Cardiac septum (tissue), 1 donor: ENCODE results near the gene HSD17B4. TPM values are rescaled to one million over a fixed set of nuclear protein-coding genes. Genes with fewer than 3 reads are reported as not detected.
"Not testable (repeated sequence)": the region's sequence is repeated elsewhere in the genome, so short reads cannot be mapped to it uniquely, and the experiment has no call there.

Experiments
- DNase-seq: peaks from one replicate; pipeline ENCODE4 v3.0.0-alpha.2; 2020; ENCODE audit warnings: low spot score
- intact Hi-C: fragments of 100-400 bp; cut with DNase I; formaldehyde crosslinking; loops from one replicate; pipeline ENCODE4 v1.14.0; 2022
- total RNA-seq: library from RNA; stranded (reverse); fragmentation: NEBNext Ultra II Directional; extraction: Animal tissue kit (Norgen Biotek cat#: 25700); gene quantifications from one replicate; pipeline ENCODE4 v1.2.1, GENCODE V29; 2021
- donor health status: DM: no; HTN: no; CAD: no.

Gene HSD17B4
- total RNA-seq, 1 donor from 2014 or later: 189 TPM

DNA sequence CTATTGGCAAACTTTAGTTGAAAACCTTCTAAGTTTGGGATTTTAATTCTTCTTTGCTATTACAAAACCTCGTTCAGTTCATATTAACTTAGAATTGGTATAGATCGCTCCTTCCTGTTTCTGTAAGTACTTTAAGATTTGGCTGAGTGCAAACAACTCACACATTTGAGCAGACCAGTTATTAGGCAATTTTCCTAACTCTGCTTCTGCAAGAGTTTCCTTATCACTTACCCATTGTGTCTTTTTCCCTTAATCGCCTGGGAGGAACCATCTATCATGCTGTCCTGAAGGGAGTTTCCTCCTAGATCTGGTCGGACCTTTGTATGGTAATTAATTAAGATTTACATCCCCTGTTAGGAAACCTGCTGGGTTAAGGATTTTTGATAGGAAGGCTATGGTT is 24.7 kb upstream of the HSD17B4 start:
- intact Hi-C loops, DNase-seq: not testable (repeated sequence)

DNA sequence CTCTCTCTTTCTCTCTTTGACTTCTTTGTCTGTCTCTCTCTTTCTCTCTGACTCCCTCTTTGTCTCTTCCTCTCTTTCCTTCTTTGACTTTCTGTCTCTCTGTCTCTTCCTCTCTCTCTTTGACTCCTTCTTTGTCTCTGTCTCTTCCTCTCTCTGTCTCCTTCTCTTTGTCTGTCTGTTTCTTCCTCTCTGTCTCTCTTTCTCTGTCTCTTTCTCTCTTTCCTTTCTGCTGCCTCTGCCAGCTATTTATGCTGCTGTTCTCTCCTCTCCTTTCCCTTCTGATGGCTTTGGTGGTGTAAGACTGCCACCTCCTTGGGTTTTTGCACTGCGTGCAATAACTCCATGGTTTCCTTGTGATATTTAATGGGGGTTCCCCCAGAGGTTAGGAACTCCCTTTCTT is 24.1 kb upstream of the HSD17B4 start:
- intact Hi-C loops: not testable (repeated sequence)

DNA sequence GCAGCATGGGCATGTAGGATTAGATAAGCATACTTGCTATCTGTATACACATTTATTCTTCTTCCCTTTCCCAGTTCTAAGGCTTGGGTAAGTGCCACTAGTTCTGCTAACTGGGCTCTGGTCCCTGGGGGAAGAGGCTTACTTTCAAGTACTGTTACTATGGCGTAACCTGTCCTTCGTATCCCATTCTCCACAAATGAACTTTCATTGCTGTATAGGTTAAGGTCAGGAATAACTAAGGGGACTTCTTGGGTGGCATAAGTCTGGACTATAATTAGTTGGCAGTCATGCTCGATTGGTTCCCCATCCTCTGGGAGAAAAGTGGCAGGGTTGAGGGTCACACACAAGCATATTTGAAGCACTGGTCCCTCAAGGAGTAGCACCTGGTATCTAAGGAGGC is 23.7 kb upstream of the HSD17B4 start:
- DNase-seq, intact Hi-C loops: not testable (repeated sequence)

More for the DNA sequence above, 24.1 kb upstream of the HSD17B4 start:
- DNase-seq: not testable (repeated sequence)

DNA sequence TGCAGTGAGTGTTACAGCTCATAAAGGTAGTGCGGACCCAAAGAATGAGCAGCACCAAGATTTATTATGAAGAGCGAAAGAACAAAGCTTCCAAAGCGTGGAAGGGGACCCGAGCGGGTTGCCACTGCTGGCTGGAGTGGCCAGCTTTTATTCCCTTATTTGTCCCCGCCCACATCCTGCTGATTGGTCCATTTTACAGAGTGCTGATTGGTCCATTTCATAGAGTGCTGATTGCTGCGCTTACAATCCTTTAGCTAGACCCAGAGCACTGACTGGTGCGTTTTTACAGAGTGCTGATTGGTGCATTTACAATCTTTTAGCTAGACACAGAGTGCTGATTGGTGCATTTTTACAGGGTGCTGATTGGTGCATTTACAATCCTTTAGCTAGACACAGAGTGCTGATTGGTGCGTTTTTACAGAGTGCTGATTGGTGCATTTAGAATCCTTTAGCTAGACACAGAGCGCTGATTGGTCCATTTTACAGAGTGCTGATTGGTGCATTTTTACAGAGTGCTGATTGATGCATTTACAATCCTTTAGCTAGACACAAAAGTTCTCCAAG is 19.5 kb upstream of the HSD17B4 start:
- intact Hi-C loops, DNase-seq: not testable (repeated sequence)

DNA sequence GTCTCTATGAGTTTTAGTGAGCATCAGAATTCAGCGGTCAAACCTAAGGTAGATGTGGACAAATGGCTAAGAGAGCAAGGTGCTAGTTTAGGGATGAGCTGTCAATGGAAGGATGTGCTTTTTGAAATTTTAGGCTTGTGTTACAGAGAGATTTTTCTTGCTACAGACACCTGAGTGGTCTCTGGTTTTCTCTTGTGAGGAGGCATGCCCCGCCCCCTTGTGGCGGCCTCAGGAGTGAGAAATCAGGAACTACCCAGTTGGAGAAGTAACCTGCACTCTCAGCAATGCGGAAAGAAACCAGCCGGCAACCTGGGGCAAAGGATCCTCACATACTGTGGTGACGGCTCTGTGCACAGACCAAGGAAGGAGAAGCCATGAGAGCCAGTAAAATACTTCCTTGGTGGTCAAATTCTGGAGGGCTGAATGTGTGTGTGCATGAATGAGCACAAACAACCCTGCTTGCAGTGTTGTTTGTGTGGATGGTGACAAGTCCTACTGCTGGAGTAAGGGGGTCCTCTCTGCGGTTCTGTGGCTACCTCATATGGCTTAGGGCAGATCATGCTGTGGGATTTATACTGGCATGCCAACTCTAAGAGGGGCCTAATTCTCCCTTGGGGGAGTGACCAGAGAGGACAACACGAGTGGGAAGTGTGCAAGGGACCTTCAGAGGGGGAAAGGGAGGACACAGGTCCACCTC is 16.7 kb upstream of the HSD17B4 start:
- intact Hi-C loops: no loop called here

DNA sequence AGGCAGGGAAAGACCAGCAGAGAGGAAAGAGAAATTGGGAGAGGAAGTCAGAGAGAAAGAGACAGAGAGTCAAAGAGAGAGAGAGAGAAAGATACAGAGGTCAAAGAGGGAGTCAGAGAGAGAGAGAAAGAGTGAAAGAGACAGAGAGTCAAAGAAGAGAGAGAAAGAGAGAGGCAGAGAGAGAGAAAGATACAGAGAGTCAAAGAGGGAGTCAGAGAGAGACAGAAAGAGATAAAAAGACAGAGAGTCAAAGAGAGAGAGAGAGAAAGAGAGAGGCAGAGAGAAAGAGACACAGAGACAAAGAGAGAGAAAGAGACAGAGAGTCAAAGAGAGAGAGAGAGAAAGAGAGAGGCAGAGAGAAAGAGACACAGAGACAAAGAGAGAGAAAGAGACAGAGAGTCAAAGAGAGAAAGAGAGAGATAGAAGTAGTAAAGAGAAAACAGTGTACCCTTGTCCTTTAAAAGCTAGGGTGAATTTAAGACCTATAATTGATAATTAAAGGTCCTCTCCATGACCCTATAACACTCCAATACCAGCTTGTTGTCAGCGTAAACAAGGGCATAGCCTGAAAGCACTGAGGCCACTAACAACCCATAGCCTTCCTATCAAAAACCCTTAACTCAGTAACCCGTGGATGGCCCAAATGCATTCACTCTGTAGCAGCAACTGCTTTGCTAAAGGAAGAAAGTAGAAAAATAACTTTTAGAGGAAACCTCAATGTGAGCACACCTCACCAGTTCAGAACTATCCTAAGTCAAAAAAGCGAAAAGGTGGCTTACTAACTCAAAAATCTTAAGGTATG is 14.3 kb upstream of the HSD17B4 start:
- DNase-seq, intact Hi-C loops: not testable (repeated sequence)

More for the DNA sequence above, 16.7 kb upstream of the HSD17B4 start:
- DNase-seq: peak; percentile 85

DNA sequence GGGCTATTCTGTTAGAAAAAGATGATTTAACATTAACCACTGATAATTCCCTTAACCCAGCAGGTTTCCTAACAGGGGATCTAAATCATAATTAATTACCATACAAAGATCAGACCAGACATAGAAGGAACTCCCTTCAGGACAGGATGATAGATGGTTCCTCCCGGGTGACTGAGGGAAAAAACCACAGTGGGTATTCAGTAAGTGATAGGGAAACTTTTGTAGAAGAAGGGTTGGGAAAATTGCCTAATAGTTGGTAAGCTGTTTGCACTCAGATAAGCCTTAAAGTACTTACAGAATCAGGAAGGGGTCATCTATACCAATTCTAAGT is 13.7 kb upstream of the HSD17B4 start:
- DNase-seq, intact Hi-C loops: not testable (repeated sequence)

DNA sequence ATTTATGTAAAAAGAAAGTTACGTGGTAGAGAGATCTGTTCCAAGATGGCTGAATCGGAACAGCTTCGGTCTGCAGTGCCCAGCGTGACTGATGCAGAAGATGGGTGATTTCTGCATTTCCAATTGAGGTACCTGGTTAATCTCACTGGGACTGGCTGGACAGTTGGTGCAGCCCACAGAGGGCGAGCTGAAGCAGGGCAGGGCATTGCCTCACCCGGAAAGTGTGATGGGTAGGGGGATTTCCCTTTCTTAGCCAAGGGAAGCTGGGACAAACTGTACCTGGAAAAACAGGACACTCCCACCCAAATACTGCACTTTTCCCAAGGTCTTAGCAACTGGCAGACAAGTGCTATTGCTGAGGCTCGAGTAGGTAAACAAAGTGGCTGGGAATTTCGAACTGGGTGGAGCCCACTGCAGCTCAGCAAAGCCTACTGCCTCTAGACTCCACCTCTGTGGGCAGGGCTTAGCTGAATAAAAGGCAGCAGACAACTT is 13.1 kb upstream of the HSD17B4 start:
- no peak for DNase-seq
- intact Hi-C loops: no loop called here

DNA sequence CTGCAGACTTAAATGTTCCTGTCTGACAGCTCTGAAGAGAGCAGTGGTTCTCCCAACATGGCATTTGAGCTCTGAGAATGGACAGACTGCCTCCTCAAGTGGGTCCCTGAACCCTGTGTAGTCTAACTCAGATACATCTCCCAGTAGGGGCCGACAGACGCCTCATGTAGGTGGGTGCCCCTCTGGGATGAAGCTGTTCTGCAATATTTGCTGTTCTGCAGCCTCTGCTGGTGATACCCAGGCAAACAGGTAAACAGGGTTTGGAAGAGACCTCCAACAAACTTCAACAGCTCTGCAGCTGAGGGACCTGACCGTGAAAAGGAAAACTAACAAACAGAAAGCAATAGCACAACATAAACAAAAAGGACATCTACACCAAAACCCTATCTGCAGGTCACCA is 12.7 kb upstream of the HSD17B4 start:
- DNase-seq, intact Hi-C loops: not testable (repeated sequence)

DNA sequence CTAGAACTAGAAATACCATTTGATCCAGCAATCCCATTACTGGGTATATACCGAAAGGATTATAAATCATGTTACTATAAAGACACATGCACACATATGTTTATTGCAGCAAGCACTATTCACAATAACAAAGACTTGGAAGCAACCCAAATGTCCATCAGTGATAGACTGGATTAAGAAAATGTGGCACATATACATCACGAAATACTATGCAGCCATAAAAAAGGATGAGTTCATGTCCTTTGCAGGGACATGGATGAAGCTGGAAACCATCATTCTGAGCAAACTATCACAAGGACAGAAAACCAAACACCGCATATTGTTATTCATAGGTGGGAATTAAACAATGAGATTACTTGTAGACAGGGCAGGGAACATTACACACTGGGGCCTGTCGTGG is 7.7 kb upstream of the HSD17B4 start:
- intact Hi-C loops, DNase-seq: not testable (repeated sequence)

DNA sequence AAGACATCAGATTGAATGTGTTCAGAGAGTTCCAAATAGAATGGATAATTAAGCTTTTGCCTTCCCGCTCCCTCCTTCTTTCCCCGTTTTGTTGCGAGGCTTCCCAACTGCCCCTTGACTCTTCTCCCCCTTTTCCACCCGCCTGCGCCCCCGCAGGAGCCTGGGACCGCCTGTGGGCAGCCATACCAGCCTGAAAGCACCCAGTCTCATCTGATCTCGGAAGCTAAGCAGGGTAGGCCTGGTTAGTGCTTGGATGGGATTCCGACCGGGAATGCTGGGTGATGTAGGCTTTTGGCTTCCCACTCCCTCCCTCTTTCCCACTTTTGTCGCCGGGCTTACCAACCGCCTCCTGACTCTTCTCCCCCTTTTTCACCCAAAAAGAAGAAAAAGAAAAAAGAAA is 6.8 kb upstream of the HSD17B4 start:
- intact Hi-C loops: no loop called here

DNA sequence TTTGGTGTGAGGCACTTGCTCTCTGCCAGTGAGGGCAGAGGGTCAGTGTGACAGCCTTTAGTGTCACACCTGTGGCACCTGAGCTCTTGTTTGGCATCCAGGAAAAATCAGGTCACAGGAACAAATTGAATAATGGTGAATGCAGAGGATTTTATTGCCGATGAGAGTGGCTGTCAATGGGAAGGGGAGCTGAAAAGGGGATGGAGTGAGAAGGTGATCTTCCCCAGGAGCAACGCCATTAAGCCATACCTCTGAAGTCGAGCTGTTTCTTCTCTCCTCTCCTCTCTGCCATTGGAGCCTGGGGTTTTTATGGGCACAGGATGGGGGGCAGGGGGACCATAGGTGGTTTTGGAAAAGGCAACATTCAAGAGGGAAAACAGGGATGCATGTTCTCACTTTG is 2.4 kb upstream of the HSD17B4 start:
- intact Hi-C loops: loop anchor here (5.0 kb wide), 1 partner anchor 378 kb away; the partner anchor contains the start of gene DMXL1

More for the DNA sequence above, 6.8 kb upstream of the HSD17B4 start:
- DNase-seq: no peak

DNA sequence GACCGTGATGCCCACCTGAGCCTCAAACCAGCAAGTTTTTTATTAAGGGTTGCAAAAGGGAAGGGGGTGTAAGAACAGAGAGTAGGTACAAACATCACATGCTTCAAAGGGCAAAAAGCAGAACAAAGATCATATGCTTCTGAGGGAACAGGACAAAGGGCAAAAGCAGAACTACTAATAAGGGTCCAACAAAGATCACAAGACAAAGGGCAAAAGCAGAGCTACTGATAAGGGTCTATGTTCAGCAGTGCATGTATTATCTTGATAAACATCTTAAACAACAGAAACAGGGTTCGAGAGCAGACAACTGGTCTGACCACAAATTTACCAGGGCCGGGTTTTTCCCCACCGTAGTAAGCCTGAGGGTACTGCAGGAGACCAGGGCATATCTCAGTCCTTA is 1.7 kb upstream of the HSD17B4 start:
- DNase-seq: not testable (repeated sequence)
- intact Hi-C loops: loop anchor here (5.0 kb wide), 1 partner anchor 378 kb away; the partner anchor contains the start of gene DMXL1

More for the DNA sequence above, 2.4 kb upstream of the HSD17B4 start:
- DNase-seq: no peak

DNA sequence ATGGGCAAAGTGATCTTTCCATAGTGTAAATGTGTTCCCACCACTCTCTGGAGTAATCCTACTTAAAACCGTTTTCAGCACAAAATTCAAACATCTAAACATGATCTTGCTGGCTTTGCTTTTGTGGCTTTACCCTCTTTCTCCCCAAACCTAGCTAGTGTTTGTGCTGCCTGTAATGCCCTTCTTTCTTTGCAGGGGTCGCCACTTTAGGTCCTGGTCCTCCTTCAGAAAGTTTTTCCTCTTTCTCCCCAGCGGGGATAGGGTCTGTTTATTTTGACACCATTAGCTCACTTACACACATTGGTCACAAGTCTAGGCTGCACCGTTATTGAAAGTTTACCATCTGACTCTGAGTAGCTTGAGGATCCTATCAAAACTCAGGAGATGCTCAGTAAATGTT is 736 bp upstream of the HSD17B4 start:
- no peak for DNase-seq
- intact Hi-C loops: loop anchor here (5.0 kb wide), 1 partner anchor 379 kb away; the partner anchor contains the start of gene DMXL1

DNA sequence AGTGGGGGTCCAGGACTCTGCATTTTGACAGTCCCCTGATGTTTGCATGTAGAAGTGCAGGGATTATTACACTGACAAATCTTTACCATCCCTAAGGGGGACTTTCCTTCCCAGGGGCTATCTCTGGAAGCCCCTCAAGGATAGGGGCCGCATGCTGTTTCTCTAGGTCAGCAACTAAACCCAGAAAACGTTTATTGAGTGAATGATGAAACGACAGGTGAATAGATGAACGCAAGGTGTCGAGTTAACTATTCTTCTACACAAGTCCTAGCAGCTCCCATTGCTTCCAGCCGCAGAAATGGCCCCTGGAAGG is 281 bp upstream of the HSD17B4 start:
- intact Hi-C loops: loop anchor here (5.0 kb wide), 1 partner anchor 380 kb away; the partner anchor contains the start of gene DMXL1
- no peak for DNase-seq

DNA sequence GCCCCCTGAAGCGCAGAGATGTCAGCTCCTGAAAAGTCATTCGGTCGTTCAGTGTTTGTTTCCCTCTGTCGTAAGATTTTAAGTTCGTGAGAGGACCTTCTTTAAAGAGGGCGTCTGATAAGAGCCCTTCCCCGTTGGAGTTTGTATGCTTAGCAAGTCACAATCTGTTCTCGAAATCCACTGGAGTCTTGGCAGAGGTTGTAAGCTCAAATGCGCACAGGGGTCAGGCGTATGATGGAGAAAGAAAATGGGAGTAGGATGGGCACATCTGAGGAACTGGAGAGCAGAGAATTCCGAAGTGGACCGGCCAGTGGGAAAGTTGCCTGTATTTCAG is 710 bp downstream of the HSD17B4 start:
- DNase-seq: no peak
- intact Hi-C loops: loop anchor here (5.0 kb wide), 1 partner anchor 381 kb away; the partner anchor contains the start of gene DMXL1

DNA sequence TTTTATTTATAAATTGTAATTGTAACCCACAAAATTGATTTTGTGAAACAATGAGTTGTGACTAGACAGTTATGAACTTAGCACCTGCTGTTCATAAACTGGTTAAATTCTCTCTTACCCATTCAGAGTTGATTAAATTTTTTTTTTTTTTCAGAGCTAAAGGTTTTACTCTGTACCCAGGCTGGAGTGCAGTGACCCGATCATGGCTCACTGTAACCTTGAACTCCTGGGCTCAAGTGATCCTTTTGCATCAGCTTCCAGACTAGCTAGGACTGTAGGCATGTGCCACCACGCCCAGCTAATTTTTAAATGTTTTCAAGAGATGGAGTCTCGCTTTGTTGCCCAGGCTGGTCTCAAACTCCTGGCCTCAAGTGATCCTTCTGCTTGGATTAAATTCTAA is 1.9 kb downstream of the HSD17B4 start:
- no peak for DNase-seq
- intact Hi-C loops: loop anchor here (5.0 kb wide), 1 partner anchor 382 kb away; the partner anchor contains the start of gene DMXL1

DNA sequence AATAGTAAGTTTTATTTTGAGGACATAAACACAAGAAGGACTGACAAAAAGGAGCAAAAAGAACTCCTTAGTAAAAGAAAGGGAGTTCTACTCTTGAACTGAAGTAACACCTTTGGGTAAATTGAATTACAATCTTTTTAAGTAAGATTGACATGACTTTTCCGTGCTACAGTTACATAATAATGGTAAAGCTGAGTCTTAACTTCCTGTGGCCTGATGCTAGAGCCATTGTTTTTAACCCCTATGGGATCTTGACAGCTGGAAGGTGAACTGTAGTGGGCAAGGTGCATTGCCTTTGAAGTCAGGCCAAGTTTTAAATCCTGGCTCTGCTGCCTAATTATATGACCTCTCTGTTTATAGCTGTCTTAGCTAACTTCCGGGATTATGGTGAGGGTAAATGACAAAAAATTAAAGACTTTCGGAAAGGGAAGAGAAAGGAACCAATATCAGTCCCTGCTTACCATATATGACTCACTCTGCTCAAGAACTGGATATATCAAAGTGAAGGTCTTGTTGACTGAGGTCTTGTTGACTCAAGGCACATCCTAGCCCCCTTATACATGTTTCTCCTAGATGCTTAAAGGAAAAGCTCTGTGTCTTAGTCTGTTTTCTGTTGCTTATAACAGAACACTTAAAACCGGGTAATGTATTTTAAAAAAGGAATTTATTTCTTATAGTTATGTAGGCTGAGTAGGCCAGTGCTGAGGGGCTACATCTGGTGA is 6.8 kb downstream of the HSD17B4 start:
- intact Hi-C loops: no loop called here
- DNase-seq: no peak

DNA sequence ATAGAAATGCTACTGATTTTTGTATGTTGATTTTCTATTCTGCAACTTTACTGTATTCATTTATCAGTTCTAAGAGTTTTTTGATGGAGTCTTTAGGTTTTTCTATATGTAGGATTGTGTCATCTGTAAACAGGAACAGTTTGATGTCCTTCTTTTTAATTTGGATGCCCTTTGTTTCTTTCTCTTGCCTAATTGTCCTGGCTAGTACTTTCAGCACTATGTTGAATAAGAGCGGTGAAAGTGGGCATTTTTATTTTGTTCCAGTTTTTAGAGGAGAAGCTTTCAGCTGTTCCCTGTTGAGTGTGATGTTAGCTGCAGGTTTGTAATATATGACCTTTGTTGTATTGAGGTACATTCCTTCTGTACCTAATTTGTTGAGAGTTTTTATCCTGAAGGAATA is 13.3 kb downstream of the HSD17B4 start:
- intact Hi-C loops: no loop called here
- no peak for DNase-seq

DNA sequence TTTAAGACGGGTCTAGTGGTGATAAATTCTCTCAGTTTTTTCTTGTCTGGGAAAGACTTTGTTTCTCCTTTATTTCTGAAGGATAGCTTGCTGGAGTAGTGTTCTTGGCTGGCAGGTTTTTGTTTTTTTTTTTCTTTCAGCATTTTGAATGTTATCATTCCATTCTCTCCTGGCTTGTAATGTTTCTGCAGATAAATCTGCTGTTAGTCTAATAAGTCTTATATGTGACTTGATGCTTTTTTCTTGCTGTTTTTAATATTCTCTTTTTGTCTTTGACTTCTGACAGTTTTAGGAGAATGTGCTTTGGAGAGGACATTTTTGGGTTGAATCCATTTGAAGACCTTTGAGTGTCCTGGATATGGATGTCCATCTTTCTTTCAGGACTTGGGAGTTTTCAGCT is 16.0 kb downstream of the HSD17B4 start:
- no peak for DNase-seq
- intact Hi-C loops: no loop called here
